Measurements from ENCODE around the gene WAS. TPM values are rescaled to one million over a fixed set of nuclear protein-coding genes. Genes with fewer than 3 reads are reported as not detected.

The WAS gene
- total RNA-seq, 1 experiment from 2014 or later, result 0.24 TPM

DNA sequence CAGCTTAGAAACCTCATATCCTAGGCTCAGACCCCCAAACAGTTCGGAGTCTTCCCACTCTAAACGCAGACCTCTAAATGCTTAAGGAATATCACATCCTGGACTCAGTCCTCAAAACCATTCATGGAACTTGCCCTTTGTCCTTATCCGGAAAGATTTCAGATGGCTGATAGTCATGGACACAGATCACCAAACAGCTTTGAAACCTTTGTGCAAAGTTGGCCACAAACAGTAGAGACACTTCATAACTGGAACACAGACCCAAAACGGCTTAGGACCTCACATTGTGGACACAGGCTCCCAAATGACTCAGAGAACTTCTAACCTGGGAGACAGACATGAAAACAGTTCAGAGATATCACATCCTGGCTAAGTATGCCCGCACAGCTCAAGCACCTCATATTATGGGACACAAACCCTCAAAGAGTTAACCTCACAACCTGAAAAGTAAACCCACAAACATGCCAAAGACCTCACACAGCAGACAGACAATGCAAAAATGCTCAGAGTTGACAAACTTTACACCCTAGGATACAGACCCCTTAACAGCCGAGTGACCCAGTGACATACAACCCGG is 28.4 kb downstream of the WAS start:
- TF ChIP-seq, protein P1, sequence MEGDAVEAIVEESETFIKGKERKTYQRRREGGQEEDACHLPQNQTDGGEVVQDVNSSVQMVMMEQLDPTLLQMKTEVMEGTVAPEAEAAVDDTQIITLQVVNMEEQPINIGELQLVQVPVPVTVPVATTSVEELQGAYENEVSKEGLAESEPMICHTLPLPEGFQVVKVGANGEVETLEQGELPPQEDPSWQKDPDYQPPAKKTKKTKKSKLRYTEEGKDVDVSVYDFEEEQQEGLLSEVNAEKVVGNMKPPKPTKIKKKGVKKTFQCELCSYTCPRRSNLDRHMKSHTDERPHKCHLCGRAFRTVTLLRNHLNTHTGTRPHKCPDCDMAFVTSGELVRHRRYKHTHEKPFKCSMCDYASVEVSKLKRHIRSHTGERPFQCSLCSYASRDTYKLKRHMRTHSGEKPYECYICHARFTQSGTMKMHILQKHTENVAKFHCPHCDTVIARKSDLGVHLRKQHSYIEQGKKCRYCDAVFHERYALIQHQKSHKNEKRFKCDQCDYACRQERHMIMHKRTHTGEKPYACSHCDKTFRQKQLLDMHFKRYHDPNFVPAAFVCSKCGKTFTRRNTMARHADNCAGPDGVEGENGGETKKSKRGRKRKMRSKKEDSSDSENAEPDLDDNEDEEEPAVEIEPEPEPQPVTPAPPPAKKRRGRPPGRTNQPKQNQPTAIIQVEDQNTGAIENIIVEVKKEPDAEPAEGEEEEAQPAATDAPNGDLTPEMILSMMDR (conservative IDR thresholded peaks at IDR 0.05), result no peak
- Mint-ChIP-seq H3K36me3 (ENCODE audit: insufficient read depth in 1 of 3, low read depth in 3 of 3) (peaks cover 11 to 17% (median 15%) of the 10 kb centered on the region in 3 experiments), H3K4me1 (no peaks in the 10 kb centered on the region), H3K9me3 (peaks cover 83 to 88% of the 10 kb centered on the region in 2 experiments), H3K27ac (no peak overlapping the region), H3K27me3 (ENCODE audit: low read depth) (peaks cover 44% of the 10 kb centered on the region), H3K4me3 (no peak overlapping the region)
- H4K91ac ChIP-seq (ENCODE audit: insufficient read length, low read depth, low read length), result no peak overlapping the region
- no peak overlapping the region for H3K4ac ChIP-seq (ENCODE audit: low read depth, low read length)
- H2AFZ ChIP-seq (ENCODE audit: low read length), result no peak overlapping the region
- no peak overlapping the region for H4K8ac ChIP-seq (replicated peaks; ENCODE audit: insufficient read length, low read depth, low read length)
- no peak overlapping the region for H3T11ph ChIP-seq (ENCODE audit: low read length)
- H3K23me2 ChIP-seq (ENCODE audit: insufficient read length, low read depth, low read length, poor library complexity, severe bottlenecking), result no peaks in the 10 kb centered on the region
- no peak overlapping the region for H3K56ac ChIP-seq (ENCODE audit: insufficient read length, low read depth, low read length)
- no peak for DNase-seq
- H3K4me1 ChIP-seq (ENCODE audit: insufficient read depth, low read length), result no peaks in the 10 kb centered on the region
- no peak overlapping the region for H2AK5ac ChIP-seq (ENCODE audit: insufficient read length, low read length)
- H4K5ac ChIP-seq (ENCODE audit: insufficient read length, low read depth, low read length), result no peak overlapping the region
- H2BK12ac ChIP-seq (ENCODE audit: insufficient read length, low read depth, low read length), result no peak overlapping the region
- H2BK15ac ChIP-seq (ENCODE audit: low read depth, low read length), result no peak overlapping the region
- no peaks in the 10 kb centered on the region for H3K79me1 ChIP-seq (ENCODE audit: insufficient read depth, low read depth, low read length, poor library complexity, severe bottlenecking)
- no peaks in the 10 kb centered on the region for H4K20me1 ChIP-seq (ENCODE audit: control insufficient read depth, insufficient read depth, insufficient read length)
- H3K79me2 ChIP-seq (ENCODE audit: insufficient read depth, low read length), result no peaks in the 10 kb centered on the region
- H3K27ac ChIP-seq (ENCODE audit: insufficient read length, low read depth, low read length), result no peak overlapping the region
- H2BK120ac ChIP-seq (ENCODE audit: low read depth, low read length, poor library complexity, severe bottlenecking), result no peak overlapping the region
- WGBS (ENCODE audit: extremely low coverage, insufficient read length, low lambda C conversion rate), result no CpG with 5 or more reads among the region's 7 CpGs
- H3K9me3 ChIP-seq (ENCODE audit: control insufficient read depth, low read depth, low read length), result peaks cover 54% of the 10 kb centered on the region
- no peak overlapping the region for H3K18ac ChIP-seq (ENCODE audit: insufficient read length, low read depth, low read length)
- H3K4me2 ChIP-seq (ENCODE audit: insufficient read depth, insufficient read length, low read length), result no peak overlapping the region
- no peak overlapping the region for H3K14ac ChIP-seq (ENCODE audit: insufficient read depth, low read length)
- no peak overlapping the region for H2BK20ac ChIP-seq (ENCODE audit: low read depth, low read length, poor library complexity, severe bottlenecking)
- H3K23ac ChIP-seq (ENCODE audit: insufficient read length, low read depth, low read length), result no peak overlapping the region
- H2BK5ac ChIP-seq (ENCODE audit: insufficient read length, low read length), result no peak overlapping the region
- H3K9ac ChIP-seq (ENCODE audit: extremely low read depth, insufficient read length, low read length), result no peak overlapping the region
- H3K27me3 ChIP-seq (ENCODE audit: insufficient read depth, low read length), result no peaks in the 10 kb centered on the region; the same call in 1 of the 2 replicates
